Thoracic aorta (tissue), 2 donors: ENCODE data around the gene PARP15. TPM values are rescaled to one million over a fixed set of nuclear protein-coding genes. Genes with fewer than 3 reads are reported as not detected.

ENCODE experiments used
- ATAC-seq: fragments of 150-250 bp; one replicate; pipeline ENCODE4 v1.8.0; 2017; ENCODE audit warnings: low read depth; ENCODE audit not compliant: insufficient number of reproducible peaks, low FRiP score
- DNase-seq: peaks from one replicate; pipeline ENCODE4 v3.0.0-alpha.2; 2020; ENCODE audit warnings: low spot score
- H3K27ac ChIP-seq, 2 donors: fragments of 200-600 bp; sonication (generic); 1 replicate in 1 of 2; 2 replicates in 1 of 2; pipeline ENCODE4 v1.5.1; 2016; ENCODE audit warnings: mild to moderate bottlenecking in 2 of 2, moderate library complexity in 2 of 2
- H3K27me3 ChIP-seq: fragments of 200-600 bp; sonication (generic); replicated peaks from 2 replicates; pipeline ENCODE4 v1.6.0; 2016; ENCODE audit warnings: mild to moderate bottlenecking; ENCODE audit not compliant: insufficient read depth
- H3K36me3 ChIP-seq: fragments of 200-600 bp; sonication (generic); one replicate; pipeline ENCODE4 v1.5.1; 2016
- H3K4me1 ChIP-seq, 2 donors: fragments of 200-600 bp; sonication (generic); 1 replicate in 1 of 2; 2 replicates in 1 of 2; pipeline versions ENCODE4 v1.5.1 to v1.6.0; 2016; ENCODE audit warnings: low read depth in 2 of 2, mild to moderate bottlenecking in 1 of 2; ENCODE audit not compliant: control insufficient read depth in 1 of 2
- H3K4me3 ChIP-seq: fragments of 200-600 bp; sonication (generic); 2 replicates; pipeline ENCODE4 v1.5.1; 2016; ENCODE audit warnings: mild to moderate bottlenecking
- H3K9me3 ChIP-seq: fragments of 200-600 bp; sonication (generic); 2 replicates; pipeline ENCODE4 v1.5.1; 2016
- CTCF ChIP-seq: fragments of 200-600 bp; sonication (generic); IDR thresholded peaks from one replicate; pipeline ENCODE4 v1.5.1; 2019; ENCODE audit warnings: antibody characterized with exemption
- total RNA-seq, 2 donors: library from RNA; depleted of rRNA; stranded (reverse); fragments of >200 nt; gene quantifications; one replicate each; pipeline versions ENCODE4 v1.1.0 to v1.2.3, GENCODE V29; 2016

The PARP15 gene
- total RNA-seq, 2 donors from 2014 or later = 4.0 to 4.1 TPM

- H3K4me3 ChIP-seq = no peak overlapping the region
- H3K27ac ChIP-seq = no peak overlapping the region
- H3K27me3 ChIP-seq = no peaks in the 10 kb centered on the region
- peaks cover 49% of the 10 kb centered on the region for H3K36me3 ChIP-seq
- TF ChIP-seq CTCF = no peak
- DNase-seq (no peak), ATAC-seq (no peak)
- H3K4me1 ChIP-seq = no peaks in the 10 kb centered on the region
- no peaks in the 10 kb centered on the region for H3K9me3 ChIP-seq
Measured at GRCh38 chr3:122536632-122537001, 40.8 kb upstream of the PARP15 start.

DNA sequence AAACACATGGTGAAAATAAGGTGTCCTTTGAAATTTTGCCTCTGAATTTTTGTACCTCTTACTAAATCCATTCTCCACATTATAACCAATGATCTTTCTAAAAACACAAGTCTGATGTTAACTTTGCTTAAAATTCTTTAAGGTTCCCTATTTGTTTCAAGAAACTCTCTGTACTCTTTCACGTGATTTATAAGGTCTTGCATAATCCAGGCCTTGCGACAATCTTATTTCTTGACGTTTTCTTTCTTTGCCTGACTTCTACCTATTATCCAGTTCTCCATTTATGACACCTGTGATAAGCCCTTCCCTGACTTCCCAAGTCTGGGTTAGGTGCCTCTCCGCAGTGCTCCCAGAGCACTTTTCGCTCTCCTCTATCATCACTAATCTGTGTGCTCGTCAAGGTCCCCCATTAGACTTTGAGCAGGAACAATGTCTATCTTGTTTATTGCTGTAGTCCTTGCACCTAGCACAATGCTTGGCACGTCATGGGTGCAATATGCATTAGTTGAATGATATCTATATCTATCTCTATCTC lies 38.4 kb upstream of the PARP15 start:
- no peaks in the 10 kb centered on the region for H3K27me3 ChIP-seq
- peaks cover 40% of the 10 kb centered on the region for H3K36me3 ChIP-seq
- ATAC-seq (no peak), DNase-seq (no peak)
- H3K4me1 ChIP-seq = no peaks in the 10 kb centered on the region
- no peak overlapping the region for H3K27ac ChIP-seq
- no peak for TF ChIP-seq CTCF
- no peaks in the 10 kb centered on the region for H3K9me3 ChIP-seq
- no peak overlapping the region for H3K4me3 ChIP-seq

- no peak overlapping the region for H3K4me3 ChIP-seq
- no peaks in the 10 kb centered on the region for H3K9me3 ChIP-seq
- H3K27ac ChIP-seq = no peak overlapping the region
- ATAC-seq = no peak
- H3K27me3 ChIP-seq = no peaks in the 10 kb centered on the region
- H3K36me3 ChIP-seq = peaks cover 23% of the 10 kb centered on the region
- no peak for DNase-seq
- H3K4me1 ChIP-seq = no peaks in the 10 kb centered on the region
- TF ChIP-seq CTCF = no peak
Measured at GRCh38 chr3:122546151-122546550, 31.3 kb upstream of the PARP15 start.

DNA sequence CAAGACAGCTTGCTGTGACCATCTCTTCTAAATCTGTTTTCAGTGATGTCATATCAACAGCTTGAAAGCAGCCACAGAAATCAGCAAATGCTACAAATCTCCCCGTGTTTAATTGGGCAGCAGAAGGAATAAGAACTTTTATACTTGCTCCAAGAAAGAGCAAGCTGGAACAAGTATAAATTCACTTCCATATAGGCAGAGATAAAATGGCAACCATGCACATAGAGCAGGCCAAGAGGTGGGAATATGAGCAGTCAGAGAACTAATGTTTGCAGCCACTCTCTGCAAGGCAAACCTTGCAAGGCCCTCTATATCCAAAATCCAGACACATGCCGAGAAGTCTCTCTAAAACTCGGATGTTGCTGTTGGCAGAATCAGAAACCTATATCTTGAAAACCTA lies 29.4 kb upstream of the PARP15 start:
- H3K4me1 ChIP-seq = no peaks in the 10 kb centered on the region
- ATAC-seq (no peak), DNase-seq (no peak)
- no peak overlapping the region for H3K27ac ChIP-seq
- H3K36me3 ChIP-seq = peaks cover 32% of the 10 kb centered on the region
- no peak overlapping the region for H3K4me3 ChIP-seq
- H3K27me3 ChIP-seq = no peaks in the 10 kb centered on the region
- no peak for TF ChIP-seq CTCF
- H3K9me3 ChIP-seq = no peaks in the 10 kb centered on the region

- Histone ChIP-seq H3K27me3 (no peaks in the 10 kb centered on the region), H3K4me3 (no peak overlapping the region), H3K4me1 (no peaks in the 10 kb centered on the region), H3K36me3 (peaks cover 26% of the 10 kb centered on the region), H3K27ac (no peak overlapping the region), H3K9me3 (no peaks in the 10 kb centered on the region)
- DNase-seq (no peak), ATAC-seq (no peak)
- TF ChIP-seq CTCF = no peak
Measured at GRCh38 chr3:122548619-122549018, 28.8 kb upstream of the PARP15 start.
